GM12801 (cell line): ENCODE data around the gene FOXN3.

Experiments used
- CTCF ChIP-seq: IDR thresholded peaks from one replicate; pipeline ENCODE4 v1.5.1; 2011; ENCODE audit warnings: control low read depth; ENCODE audit not compliant: insufficient read length; ENCODE audit errors: extremely low read depth

Gene FOXN3

GRCh38 chr14:89294060-89294459, 123.0 kb downstream of the FOXN3 start:
- TF ChIP-seq CTCF: no peak

- TF ChIP-seq CTCF: no peak
Measured at GRCh38 chr14:89293314-89293916, 123.6 kb downstream of the FOXN3 start.

GRCh38 chr14:89292579-89293313, 124.3 kb downstream of the FOXN3 start:
- TF ChIP-seq CTCF: no peak

GRCh38 chr14:89291351-89291940, 125.6 kb downstream of the FOXN3 start:
- no peak for TF ChIP-seq CTCF

GRCh38 chr14:89290813-89291212, 126.2 kb downstream of the FOXN3 start:
- TF ChIP-seq CTCF: no peak

- TF ChIP-seq CTCF: no peak
Measured at GRCh38 chr14:89289477-89289876, 127.6 kb downstream of the FOXN3 start.

GRCh38 chr14:89288114-89288513, 128.9 kb downstream of the FOXN3 start:
- no peak for TF ChIP-seq CTCF
